RWPE2 (cell line): Measurements from ENCODE around the gene SFXN4.
"Not testable (repeated sequence)": the region's sequence is repeated elsewhere in the genome, so short reads cannot be mapped to it uniquely, and the experiment has no call there.

Experiments
- ATAC-seq: fragments of 200-7000 bp; cut with Tn5 transposase; 3 replicates; pipeline ENCODE4 v1.9.1; 2021; ENCODE audit warnings: low read depth
- DNase-seq: peaks from one replicate; pipeline ENCODE4 v3.0.0-alpha.2; 2020; ENCODE audit warnings: low spot score
- H3K27ac ChIP-seq: fragments of 450-650 bp; 2 replicates; pipeline ENCODE4 v1.5.1; 2017; ENCODE audit warnings: mild to moderate bottlenecking; ENCODE audit not compliant: poor library complexity, severe bottlenecking
- H3K27me3 ChIP-seq: fragments of 250-450 bp; sonication (Bioruptor Pico); 2 replicates; pipeline ENCODE4 v1.5.1; 2021; ENCODE audit warnings: mild to moderate bottlenecking, moderate library complexity; ENCODE audit not compliant: insufficient read depth, poor library complexity, severe bottlenecking
- H3K36me3 ChIP-seq: fragments of 250-450 bp; sonication (Bioruptor Pico); 2 replicates; pipeline ENCODE4 v1.5.1; 2020; ENCODE audit warnings: low read depth, mild to moderate bottlenecking, moderate library complexity
- H3K4me1 ChIP-seq: fragments of 250-450 bp; sonication (Bioruptor Pico); 2 replicates; pipeline ENCODE4 v1.5.1; 2021; ENCODE audit warnings: mild to moderate bottlenecking, moderate library complexity; ENCODE audit not compliant: insufficient read depth, poor library complexity, severe bottlenecking
- H3K4me3 ChIP-seq: fragments of 250-450 bp; sonication (Bioruptor Pico); 2 replicates; pipeline ENCODE4 v1.5.1; 2021; ENCODE audit warnings: mild to moderate bottlenecking, moderate library complexity; ENCODE audit not compliant: severe bottlenecking
- H3K9me3 ChIP-seq: fragments of 250-450 bp; sonication (Bioruptor Pico); 2 replicates; pipeline ENCODE4 v1.5.1; 2021; ENCODE audit warnings: mild to moderate bottlenecking, moderate library complexity; ENCODE audit not compliant: severe bottlenecking
- CTCF ChIP-seq: fragments of 450-650 bp; IDR thresholded peaks from one replicate; pipeline ENCODE4 v1.5.1; 2017; ENCODE audit warnings: mild to moderate bottlenecking, moderate library complexity; ENCODE audit not compliant: poor library complexity, severe bottlenecking

The SFXN4 gene

DNA sequence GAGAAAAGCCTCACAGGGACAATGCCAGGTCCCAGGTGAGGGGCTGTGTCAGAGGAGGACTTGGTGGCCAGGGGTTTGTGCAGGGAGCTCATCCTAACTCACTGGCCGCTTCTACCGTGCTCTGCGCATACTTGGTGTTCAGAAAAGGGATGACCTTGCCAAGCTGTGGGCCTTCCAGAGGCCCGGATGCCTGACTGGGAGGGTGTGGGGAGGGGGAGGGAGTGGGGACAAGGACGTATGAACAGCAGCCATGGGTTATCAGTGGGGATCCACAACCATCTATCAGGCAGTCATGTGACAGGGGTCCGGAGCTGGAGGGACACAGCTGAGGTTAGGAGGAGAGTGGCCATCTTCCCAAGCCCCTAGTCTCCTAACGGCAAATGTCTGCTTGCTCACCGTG lies 6.2 kb downstream of the SFXN4 start:
- Histone ChIP-seq H3K9me3 (no peaks in the 10 kb centered on the region), H3K27ac (no peak overlapping the region), H3K27me3 (no peaks in the 10 kb centered on the region), H3K4me1 (peaks cover 3% of the 10 kb centered on the region), H3K4me3 (no peak overlapping the region), H3K36me3 (peaks cover 62% of the 10 kb centered on the region)
- no peak for TF ChIP-seq CTCF
- DNase-seq: no peak
- no peak for ATAC-seq

DNA sequence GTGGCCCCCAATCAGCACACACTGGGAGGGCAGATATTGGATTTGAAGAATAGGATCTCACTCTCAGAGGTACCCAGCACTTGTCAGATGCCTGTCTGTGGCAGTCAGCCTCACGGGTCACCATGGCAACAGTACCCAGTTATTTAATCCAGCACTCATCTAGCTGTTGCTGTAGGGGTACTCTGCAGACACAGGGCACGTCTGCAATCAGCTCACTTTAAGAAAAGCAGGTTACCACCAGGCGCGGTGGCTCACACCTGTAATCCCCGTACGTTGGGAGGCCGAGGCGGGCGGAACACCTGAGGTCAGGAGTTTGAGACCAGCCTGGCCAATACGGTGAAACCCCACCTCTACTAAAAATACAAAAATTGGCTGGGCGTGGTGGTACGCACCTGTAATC lies 11.9 kb downstream of the SFXN4 start:
- no peaks in the 10 kb centered on the region for H3K9me3 ChIP-seq
- TF ChIP-seq CTCF: no peak
- peaks cover 71% of the 10 kb centered on the region for H3K36me3 ChIP-seq
- no peaks in the 10 kb centered on the region for H3K4me1 ChIP-seq
- no peak for DNase-seq
- ATAC-seq: no peak
- no peaks in the 10 kb centered on the region for H3K27me3 ChIP-seq
- H3K27ac ChIP-seq: no peak overlapping the region
- H3K4me3 ChIP-seq: no peak overlapping the region

DNA sequence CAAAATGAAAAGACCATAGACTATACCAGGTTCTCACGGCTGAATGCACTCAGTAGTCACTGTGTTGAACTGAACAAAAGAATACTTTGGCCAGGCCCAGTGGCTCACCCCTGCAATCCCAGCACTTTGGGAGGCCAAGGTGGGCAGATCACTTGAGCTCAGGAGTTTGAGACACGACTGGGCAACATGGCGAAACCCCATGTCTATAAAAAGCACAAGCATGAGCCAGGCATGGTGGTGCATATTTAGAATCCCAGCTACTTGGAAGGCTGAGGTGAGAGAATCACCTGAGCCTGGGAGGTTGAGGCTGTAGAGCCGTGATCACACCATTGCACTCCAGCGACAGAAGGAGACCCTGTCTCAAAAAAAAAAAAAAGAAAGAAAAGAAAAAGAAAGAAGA lies 12.5 kb downstream of the SFXN4 start:
- no peaks in the 10 kb centered on the region for H3K4me1 ChIP-seq
- DNase-seq: no peak
- H3K9me3 ChIP-seq: no peaks in the 10 kb centered on the region
- no peak for TF ChIP-seq CTCF
- H3K27me3 ChIP-seq: no peaks in the 10 kb centered on the region
- ATAC-seq: no peak
- peaks cover 68% of the 10 kb centered on the region for H3K36me3 ChIP-seq
- no peak overlapping the region for H3K27ac ChIP-seq
- H3K4me3 ChIP-seq: no peak overlapping the region

DNA sequence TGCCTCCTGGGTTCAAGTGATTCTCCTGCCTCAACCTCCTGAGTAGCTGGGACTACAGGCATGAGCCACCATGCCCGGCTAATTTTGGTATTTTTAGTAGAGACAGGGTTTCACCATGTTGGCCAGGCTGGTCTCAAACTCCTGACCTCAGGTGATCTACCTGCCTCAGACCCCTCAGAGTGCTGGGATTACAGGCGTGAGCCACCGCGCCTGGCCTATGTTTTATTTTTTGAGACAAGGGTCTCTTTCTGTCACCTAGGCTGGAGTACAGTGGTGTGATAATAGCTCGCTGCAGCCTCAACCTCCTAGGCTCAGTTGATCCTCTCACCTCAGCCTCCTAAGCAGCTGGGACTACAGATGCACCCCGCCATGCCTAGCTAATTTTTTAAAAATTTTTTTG lies 13.9 kb downstream of the SFXN4 start:
- not testable (repeated sequence) for H3K27me3 ChIP-seq

GRCh38 chr10:119149729-119150128 lies 15.8 kb downstream of the SFXN4 start:
- peak; percentile 18 for TF ChIP-seq CTCF
- H3K9me3 ChIP-seq: no peaks in the 10 kb centered on the region

More for the DNA sequence above, 13.9 kb downstream of the SFXN4 start:
- ATAC-seq, H3K4me3 ChIP-seq, H3K27ac ChIP-seq, H3K4me1 ChIP-seq, DNase-seq, H3K9me3 ChIP-seq: not testable (repeated sequence)
- H3K36me3 ChIP-seq: peaks cover 69% of the 10 kb centered on the region

More at GRCh38 chr10:119149729-119150128, 15.8 kb downstream of the SFXN4 start:
- Histone ChIP-seq H3K4me1 (no peaks in the 10 kb centered on the region), H3K27me3 (no peaks in the 10 kb centered on the region), H3K4me3 (no peak overlapping the region), H3K27ac (no peak overlapping the region), H3K36me3 (peaks cover 67% of the 10 kb centered on the region)
- DNase-seq (no peak), ATAC-seq (no peak)
